Measurements from ENCODE around the gene KCP.

- TF ChIP-seq TCF7L2 (IDR thresholded peaks at IDR 0.05; ENCODE audit: low read depth, low read length): no peak
- TF ChIP-seq ZNF558 (CRISPR knock-in tag; IDR thresholded peaks at IDR 0.05; ENCODE audit: borderline replicate concordance): no peak
- no peak for TF ChIP-seq ZNF274 (CRISPR knock-in tag; IDR thresholded peaks at IDR 0.05)
- TF ChIP-seq ZFP91 (CRISPR knock-in tag; IDR thresholded peaks at IDR 0.05; ENCODE audit: borderline replicate concordance): no peak
- no peak for TF ChIP-seq ZNF24 (IDR thresholded peaks at IDR 0.05)
- TF ChIP-seq ZFAT (CRISPR knock-in tag; conservative IDR thresholded peaks at IDR 0.05): no peak
- TF ChIP-seq ZFP37 (CRISPR knock-in tag; IDR thresholded peaks at IDR 0.05; ENCODE audit: borderline replicate concordance): no peak
Observed at GRCh38 chr7:128839751-128840177, 70.7 kb downstream of the KCP start.
